Liver (tissue), 10 donors: Measurements from ENCODE around the gene WASL. TPM values are rescaled to one million over a fixed set of nuclear protein-coding genes. Genes with fewer than 3 reads are reported as not detected.

Experiments used
- DNase-seq: peaks from one replicate; pipeline ENCODE4 v3.0.0-alpha.2; 2017; ENCODE audit warnings: low spot score
- H3K27ac ChIP-seq, 2 donors: one replicate each; pipeline ENCODE4 v1.7.0; 2013; ENCODE audit warnings: inconsistent platforms in 2 of 2, low read length in 2 of 2, control low read depth in 1 of 2, low read depth in 1 of 2, mild to moderate bottlenecking in 1 of 2
- H3K27me3 ChIP-seq, 4 donors: one replicate each; pipeline versions ENCODE4 v1.6.1 to v1.7.0; 2013; ENCODE audit warnings: low read length in 3 of 4, inconsistent platforms in 1 of 4, mild to moderate bottlenecking in 1 of 4, moderate library complexity in 1 of 4; ENCODE audit not compliant: control insufficient read depth in 4 of 4, insufficient read depth in 4 of 4
- H3K36me3 ChIP-seq, 4 donors: one replicate each; pipeline versions ENCODE4 v1.6.1 to v1.7.0; 2013; ENCODE audit warnings: low read length in 3 of 4, mild to moderate bottlenecking in 3 of 4, low read depth in 1 of 4, moderate library complexity in 1 of 4; ENCODE audit not compliant: control insufficient read depth in 4 of 4, insufficient read depth in 3 of 4
- H3K4me1 ChIP-seq, 4 donors: one replicate each; pipeline versions ENCODE4 v1.6.1 to v1.7.0; 2013; ENCODE audit warnings: low read length in 3 of 4, mild to moderate bottlenecking in 3 of 4, moderate library complexity in 1 of 4; ENCODE audit not compliant: control insufficient read depth in 4 of 4, insufficient read depth in 4 of 4
- H3K4me3 ChIP-seq, 3 donors: one replicate each; pipeline versions ENCODE4 v1.6.1 to v1.7.0; 2013; ENCODE audit warnings: low read length in 3 of 3, control low read depth in 1 of 3, low read depth in 1 of 3, mild to moderate bottlenecking in 1 of 3
- H3K9ac ChIP-seq, 2 donors: one replicate each; pipeline ENCODE4 v1.7.0; 2013; ENCODE audit warnings: low read length in 2 of 2, mild to moderate bottlenecking in 2 of 2, moderate library complexity in 2 of 2, control low read depth in 1 of 2, low read depth in 1 of 2
- H3K9me3 ChIP-seq, 4 donors: one replicate each; pipeline versions ENCODE4 v1.6.1 to v1.7.0; 2013; ENCODE audit warnings: low read length in 3 of 4; ENCODE audit not compliant: control insufficient read depth in 4 of 4
- ATF3 ChIP-seq: IDR thresholded peaks from 2 replicates; pipeline ENCODE4 v1.6.1; 2016; ENCODE audit warnings: antibody characterized with exemption
- HNF4G ChIP-seq: IDR thresholded peaks from 2 replicates; pipeline ENCODE4 v1.6.1; 2016; ENCODE audit warnings: antibody characterized with exemption
- RAD21 ChIP-seq, 2 donors: IDR thresholded peaks; 2 replicates each; pipeline ENCODE4 v1.6.1; 2016; ENCODE audit warnings: antibody characterized with exemption in 2 of 2, mild to moderate bottlenecking in 2 of 2
- WGBS: extraction: QIAGEN DNeasy Blood & Tissue Kit; methylation state at CpG from one replicate; pipeline ENCODE4 v1.1.7; 2013; 5-methylcytosine and 5-hydroxymethylcytosine counted together
- polyA plus RNA-seq, 2 donors: library from polyadenylated mRNA; stranded (reverse) in 1 of 2; unstranded in 1 of 2; fragments of 200-250 nt in 1 of 2; fragments of >200 nt in 1 of 2; fragmentation: Nextera tagmentation in 1 of 2; extraction: Ambion mirVana in 1 of 2; gene quantifications; one replicate each; pipeline versions ENCODE4 v1.2.1 to v1.2.3, GENCODE V29; 2013 to 2015
- small RNA-seq: library from RNA; depleted of rRNA; stranded (forward); fragments of <200 nt; gene quantifications from one replicate; pipeline ENCODE3, GENCODE V24; 2014
- total RNA-seq, 2 donors: library from RNA; depleted of rRNA; stranded (reverse); fragments of >200 nt; gene quantifications; one replicate each; pipeline ENCODE4 v1.2.3, GENCODE V29; 2014
- TF ChIP-seq, protein P1 (sequence below): IDR thresholded peaks from 2 replicates; pipeline ENCODE4 v1.6.1; 2016; ENCODE audit warnings: antibody characterized with exemption
- donor health status: healthy.
- donor health status: healthy.
- donor health status: healthy.
- donor health status: healthy.
- donor health status: healthy.

The WASL gene
- total and polyA plus RNA-seq, 4 donors = 12.9 to 20.7 (median 18.1) TPM

- Histone ChIP-seq H3K4me1 (peaks cover 0 to 4% (median 0%) of the 10 kb centered on the region in 4 donors), H3K27me3 (no peaks in the 10 kb centered on the region), H3K4me3 (no peak overlapping the region), H3K36me3 (no peaks in the 10 kb centered on the region), H3K9me3 (no peaks in the 10 kb centered on the region), H3K27ac (no peak overlapping the region), H3K9ac (no peak overlapping the region)
- WGBS = 81% methylated on average over 7 of the region's 7 CpGs
- DNase-seq = no peak
- TF ChIP-seq, protein P1, sequence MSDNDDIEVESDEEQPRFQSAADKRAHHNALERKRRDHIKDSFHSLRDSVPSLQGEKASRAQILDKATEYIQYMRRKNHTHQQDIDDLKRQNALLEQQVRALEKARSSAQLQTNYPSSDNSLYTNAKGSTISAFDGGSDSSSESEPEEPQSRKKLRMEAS = no peak
- no peak for TF ChIP-seq HNF4G
- no peak for TF ChIP-seq RAD21 (IDR thresholded peaks at IDR 0.05)
- TF ChIP-seq ATF3 = no peak
These were observed 115.2 kb downstream of the WASL start for GRCh38 chr7:123633553-123633952.

- no peak overlapping the region for H3K27ac ChIP-seq
- H3K9ac ChIP-seq = no peak overlapping the region
- no peak overlapping the region for H3K4me3 ChIP-seq
- 90% methylated on average over 2 of the region's 2 CpGs for WGBS
- no peak for TF ChIP-seq ATF3
- no peaks in the 10 kb centered on the region for H3K27me3 ChIP-seq
- H3K4me1 ChIP-seq = peaks cover 0 to 4% (median 0%) of the 10 kb centered on the region in 4 donors
- DNase-seq = no peak
- no peaks in the 10 kb centered on the region for H3K36me3 ChIP-seq
- H3K9me3 ChIP-seq = no peaks in the 10 kb centered on the region
These were observed 116.0 kb downstream of the WASL start for GRCh38 chr7:123632808-123633207.

Small RNA genes lying within 50 kb of the gene (small RNA-seq; reads per million reads assigned to genes)
- gene RNU6-11P = not detected

Other genes starting within 250 kb of the WASL start
- gene IQUB, start 214.4 kb downstream of the WASL start, total RNA-seq = under 1 TPM; 0.05 to 0.25 TPM
- under 1 TPM; 0.03 to 0.13 TPM for gene IQUB, start 214.4 kb downstream of the WASL start, polyA plus RNA-seq
- 10 to 100 TPM; 27.4 to 30.8 TPM for gene NDUFA5, start 191.2 kb downstream of the WASL start, total RNA-seq
- gene NDUFA5, start 191.2 kb downstream of the WASL start, polyA plus RNA-seq = 100 to 1,000 TPM in 1 of 2 donors, 10 to 100 TPM in 1; 38.0 to 102 TPM
- not detected for gene ASB15, start 147.2 kb downstream of the WASL start, total RNA-seq
- not detected for gene ASB15, start 147.2 kb downstream of the WASL start, polyA plus RNA-seq
- gene LMOD2, start 93.1 kb downstream of the WASL start, total RNA-seq = not detected
- gene LMOD2, start 93.1 kb downstream of the WASL start, polyA plus RNA-seq = not detected
- not detected for gene HYAL4, start 96.2 kb upstream of the WASL start, total RNA-seq
- gene HYAL4, start 96.2 kb upstream of the WASL start, polyA plus RNA-seq = not detected
- not detected for gene SPAM1, start 176.2 kb upstream of the WASL start, total RNA-seq
- not detected for gene SPAM1, start 176.2 kb upstream of the WASL start, polyA plus RNA-seq